GM12878 (cell line): ENCODE results near the gene SLC35G6. TPM values are rescaled to one million over a fixed set of nuclear protein-coding genes. Genes with fewer than 3 reads are reported as not detected.

ENCODE experiments used
- FOXM1 ChIP-seq: IDR thresholded peaks from 2 replicates; pipeline ENCODE4 v1.6.1; 2012; ENCODE audit warnings: low read depth, mild to moderate bottlenecking, inconsistent platforms, low read length, moderate library complexity
- LARP7 ChIP-seq: fragments of 450-650 bp; IDR thresholded peaks from 2 replicates; pipeline ENCODE4 v1.6.1; 2017; ENCODE audit warnings: mild to moderate bottlenecking
- POU2F2 ChIP-seq: IDR thresholded peaks from 3 replicates; pipeline ENCODE4 v1.6.1; 2011; ENCODE audit warnings: low read depth, mild to moderate bottlenecking, low read length, borderline replicate concordance
- RUNX3 ChIP-seq: IDR thresholded peaks from 2 replicates; pipeline ENCODE4 v1.6.1; 2012; ENCODE audit warnings: low read length, inconsistent platforms
- polyA plus RNA-seq, 11 experiments: library from polyadenylated mRNA; depleted of rRNA in 4 of 11; unstranded in 6 of 11; stranded (reverse) in 5 of 11; fragments of >200 nt; fragmentation: Nextera tagmentation in 4 of 11; fragmentation: Illumina TruSeq in 1 of 11; extraction: Ambion mirVana in 4 of 11; extraction: Trizol in 1 of 11; gene quantifications; 1 replicate in 1 of 11; 2 replicates in 10 of 11; pipeline versions ENCODE4 v1.2.1 to v1.2.3, GENCODE V29; 2011 to 2016; ENCODE audit warnings: inconsistent platforms in 2 of 11, missing spikeins in 2 of 11, low read depth in 1 of 11
- total RNA-seq, 4 experiments: library from RNA; depleted of rRNA in 3 of 4; stranded (reverse); fragments of >200 nt in 3 of 4; fragmentation: Illumina TruSeq in 1 of 4; extraction: Trizol in 1 of 4; gene quantifications; 2 replicates each; pipeline versions ENCODE4 v1.2.1 to v1.2.3, GENCODE V29; 2013 to 2021
- TF ChIP-seq, protein P1 (sequence below): fragments of 450-650 bp; IDR thresholded peaks from 2 replicates; pipeline ENCODE4 v1.6.1; 2017; ENCODE audit warnings: mild to moderate bottlenecking, moderate library complexity
- TF ChIP-seq, protein P2 (sequence below): fragments of 450-650 bp; formaldehyde crosslinking; IDR thresholded peaks from 2 replicates; pipeline ENCODE4 v1.4.0; 2022; ENCODE audit warnings: mild to moderate bottlenecking, moderate library complexity

SLC35G6 gene
- total and polyA plus RNA-seq, 10 of the 15 experiments (the other 5 are each of a cell fraction or from before 2014, with no cell fraction given), result 0.20 TPM; not detected in 9

DNA sequence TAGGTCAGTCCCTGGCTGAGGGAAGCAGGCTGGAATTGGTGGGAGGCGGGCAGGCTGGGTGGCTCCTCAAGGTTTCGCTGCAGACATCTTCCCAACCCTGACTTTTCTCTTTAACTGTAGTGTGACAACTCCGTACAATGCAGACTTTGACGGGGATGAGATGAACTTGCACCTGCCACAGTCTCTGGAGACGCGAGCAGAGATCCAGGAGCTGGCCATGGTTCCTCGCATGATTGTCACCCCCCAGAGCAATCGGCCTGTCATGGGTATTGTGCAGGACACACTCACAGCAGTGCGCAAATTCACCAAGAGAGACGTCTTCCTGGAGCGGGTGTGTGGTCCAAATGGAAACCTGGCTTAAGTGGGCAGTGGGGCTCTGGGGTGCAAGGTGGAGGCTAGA is 17.9 kb downstream of the SLC35G6 start (continued):
- TF ChIP-seq, protein P1, sequence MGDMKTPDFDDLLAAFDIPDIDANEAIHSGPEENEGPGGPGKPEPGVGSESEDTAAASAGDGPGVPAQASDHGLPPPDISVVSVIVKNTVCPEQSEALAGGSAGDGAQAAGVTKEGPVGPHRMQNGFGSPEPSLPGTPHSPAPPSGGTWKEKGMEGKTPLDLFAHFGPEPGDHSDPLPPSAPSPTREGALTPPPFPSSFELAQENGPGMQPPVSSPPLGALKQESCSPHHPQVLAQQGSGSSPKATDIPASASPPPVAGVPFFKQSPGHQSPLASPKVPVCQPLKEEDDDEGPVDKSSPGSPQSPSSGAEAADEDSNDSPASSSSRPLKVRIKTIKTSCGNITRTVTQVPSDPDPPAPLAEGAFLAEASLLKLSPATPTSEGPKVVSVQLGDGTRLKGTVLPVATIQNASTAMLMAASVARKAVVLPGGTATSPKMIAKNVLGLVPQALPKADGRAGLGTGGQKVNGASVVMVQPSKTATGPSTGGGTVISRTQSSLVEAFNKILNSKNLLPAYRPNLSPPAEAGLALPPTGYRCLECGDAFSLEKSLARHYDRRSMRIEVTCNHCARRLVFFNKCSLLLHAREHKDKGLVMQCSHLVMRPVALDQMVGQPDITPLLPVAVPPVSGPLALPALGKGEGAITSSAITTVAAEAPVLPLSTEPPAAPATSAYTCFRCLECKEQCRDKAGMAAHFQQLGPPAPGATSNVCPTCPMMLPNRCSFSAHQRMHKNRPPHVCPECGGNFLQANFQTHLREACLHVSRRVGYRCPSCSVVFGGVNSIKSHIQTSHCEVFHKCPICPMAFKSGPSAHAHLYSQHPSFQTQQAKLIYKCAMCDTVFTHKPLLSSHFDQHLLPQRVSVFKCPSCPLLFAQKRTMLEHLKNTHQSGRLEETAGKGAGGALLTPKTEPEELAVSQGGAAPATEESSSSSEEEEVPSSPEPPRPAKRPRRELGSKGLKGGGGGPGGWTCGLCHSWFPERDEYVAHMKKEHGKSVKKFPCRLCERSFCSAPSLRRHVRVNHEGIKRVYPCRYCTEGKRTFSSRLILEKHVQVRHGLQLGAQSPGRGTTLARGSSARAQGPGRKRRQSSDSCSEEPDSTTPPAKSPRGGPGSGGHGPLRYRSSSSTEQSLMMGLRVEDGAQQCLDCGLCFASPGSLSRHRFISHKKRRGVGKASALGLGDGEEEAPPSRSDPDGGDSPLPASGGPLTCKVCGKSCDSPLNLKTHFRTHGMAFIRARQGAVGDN, result no peak
- TF ChIP-seq, protein P2, sequence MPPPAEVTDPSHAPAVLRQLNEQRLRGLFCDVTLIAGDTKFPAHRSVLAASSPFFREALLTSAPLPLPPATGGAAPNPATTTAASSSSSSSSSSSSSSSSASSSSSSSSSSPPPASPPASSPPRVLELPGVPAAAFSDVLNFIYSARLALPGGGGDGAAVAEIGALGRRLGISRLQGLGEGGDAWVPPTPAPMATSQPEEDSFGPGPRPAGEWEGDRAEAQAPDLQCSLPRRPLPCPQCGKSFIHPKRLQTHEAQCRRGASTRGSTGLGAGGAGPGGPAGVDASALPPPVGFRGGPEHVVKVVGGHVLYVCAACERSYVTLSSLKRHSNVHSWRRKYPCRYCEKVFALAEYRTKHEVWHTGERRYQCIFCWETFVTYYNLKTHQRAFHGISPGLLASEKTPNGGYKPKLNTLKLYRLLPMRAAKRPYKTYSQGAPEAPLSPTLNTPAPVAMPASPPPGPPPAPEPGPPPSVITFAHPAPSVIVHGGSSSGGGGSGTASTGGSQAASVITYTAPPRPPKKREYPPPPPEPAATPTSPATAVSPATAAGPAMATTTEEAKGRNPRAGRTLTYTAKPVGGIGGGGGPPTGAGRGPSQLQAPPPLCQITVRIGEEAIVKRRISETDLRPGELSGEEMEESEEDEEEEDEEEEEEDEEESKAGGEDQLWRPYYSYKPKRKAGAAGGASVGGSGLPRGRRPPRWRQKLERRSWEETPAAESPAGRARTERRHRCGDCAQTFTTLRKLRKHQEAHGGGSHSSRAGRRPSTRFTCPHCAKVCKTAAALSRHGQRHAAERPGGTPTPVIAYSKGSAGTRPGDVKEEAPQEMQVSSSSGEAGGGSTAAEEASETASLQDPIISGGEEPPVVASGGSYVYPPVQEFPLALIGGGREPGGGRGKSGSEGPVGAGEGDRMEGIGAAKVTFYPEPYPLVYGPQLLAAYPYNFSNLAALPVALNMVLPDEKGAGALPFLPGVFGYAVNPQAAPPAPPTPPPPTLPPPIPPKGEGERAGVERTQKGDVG (CRISPR knock-in tag), result no peak
- TF ChIP-seq FOXM1, result no peak
- no peak for TF ChIP-seq RUNX3
- no peak for TF ChIP-seq LARP7
- TF ChIP-seq POU2F2, result no peak
